ES-I3 (cell line): ENCODE results near the gene ARID5B.

Experiments
- H3K36me3 ChIP-seq: 2 replicates; pipeline ENCODE4 v1.6.1; 2013; ENCODE audit warnings: mild to moderate bottlenecking, low read length, control low read depth, moderate library complexity; ENCODE audit not compliant: insufficient read depth
- H3K4me1 ChIP-seq: 2 replicates; pipeline ENCODE4 v1.6.1; 2013; ENCODE audit warnings: mild to moderate bottlenecking, control low read depth, low read length; ENCODE audit not compliant: insufficient read depth
- H3K9ac ChIP-seq: 2 replicates; pipeline ENCODE4 v1.6.1; 2013; ENCODE audit warnings: low read depth, mild to moderate bottlenecking, low read length, moderate library complexity
- H3K9me3 ChIP-seq: 2 replicates; pipeline ENCODE4 v1.6.1; 2013; ENCODE audit warnings: mild to moderate bottlenecking, low read length, moderate library complexity; ENCODE audit not compliant: control insufficient read depth, insufficient read depth

The ARID5B gene

GRCh38 chr10:61986788-61987492, 85.4 kb downstream of the ARID5B start:
- H3K4me1 ChIP-seq = peaks cover 23% of the 10 kb centered on the region
- H3K36me3 ChIP-seq = no peaks in the 10 kb centered on the region
- no peaks in the 10 kb centered on the region for H3K9me3 ChIP-seq
- H3K9ac ChIP-seq = no peak overlapping the region

- H3K4me1 ChIP-seq = peaks cover 27% of the 10 kb centered on the region
- no peaks in the 10 kb centered on the region for H3K9me3 ChIP-seq
- H3K36me3 ChIP-seq = no peaks in the 10 kb centered on the region
- no peak overlapping the region for H3K9ac ChIP-seq
These were observed 86.0 kb downstream of the ARID5B start for GRCh38 chr10:61987537-61987936.

GRCh38 chr10:61987951-61988379, 86.5 kb downstream of the ARID5B start:
- Histone ChIP-seq H3K4me1 (peaks cover 30% of the 10 kb centered on the region), H3K36me3 (no peaks in the 10 kb centered on the region), H3K9ac (no peak overlapping the region), H3K9me3 (no peaks in the 10 kb centered on the region)

GRCh38 chr10:61989995-61990760, 88.7 kb downstream of the ARID5B start:
- Histone ChIP-seq H3K4me1 (peaks cover 30% of the 10 kb centered on the region), H3K9ac (no peak overlapping the region), H3K36me3 (no peaks in the 10 kb centered on the region), H3K9me3 (no peaks in the 10 kb centered on the region)

GRCh38 chr10:61990761-61991135, 89.2 kb downstream of the ARID5B start:
- Histone ChIP-seq H3K9me3 (no peaks in the 10 kb centered on the region), H3K4me1 (peaks cover 27% of the 10 kb centered on the region), H3K36me3 (no peaks in the 10 kb centered on the region), H3K9ac (no peak overlapping the region)

- H3K4me1 ChIP-seq = peaks cover 23% of the 10 kb centered on the region
- no peak overlapping the region for H3K9ac ChIP-seq
- no peaks in the 10 kb centered on the region for H3K9me3 ChIP-seq
- no peaks in the 10 kb centered on the region for H3K36me3 ChIP-seq
These were observed 89.7 kb downstream of the ARID5B start for GRCh38 chr10:61991166-61991565.

- no peaks in the 10 kb centered on the region for H3K36me3 ChIP-seq
- H3K4me1 ChIP-seq = peaks cover 17% of the 10 kb centered on the region
- H3K9me3 ChIP-seq = no peaks in the 10 kb centered on the region
- H3K9ac ChIP-seq = no peak overlapping the region
These were observed 90.6 kb downstream of the ARID5B start for GRCh38 chr10:61992059-61992460.

GRCh38 chr10:61992671-61993668, 91.5 kb downstream of the ARID5B start:
- peaks cover 8% of the 10 kb centered on the region; the same call in 1 of the 2 replicates for H3K4me1 ChIP-seq
- no peak overlapping the region for H3K9ac ChIP-seq
- no peaks in the 10 kb centered on the region for H3K9me3 ChIP-seq
- no peaks in the 10 kb centered on the region for H3K36me3 ChIP-seq

- Histone ChIP-seq H3K36me3 (peaks cover 3% of the 10 kb centered on the region; the same call in 1 of the 2 replicates), H3K9ac (no peak overlapping the region), H3K9me3 (no peaks in the 10 kb centered on the region), H3K4me1 (peaks cover 7% of the 10 kb centered on the region; the same call in 1 of the 2 replicates)
These were observed 92.4 kb downstream of the ARID5B start for GRCh38 chr10:61993711-61994401.

- Histone ChIP-seq H3K9ac (no peak overlapping the region), H3K9me3 (no peaks in the 10 kb centered on the region), H3K4me1 (peaks cover 7% of the 10 kb centered on the region; the same call in 1 of the 2 replicates), H3K36me3 (peaks cover 3% of the 10 kb centered on the region; the same call in 1 of the 2 replicates)
These were observed 93.1 kb downstream of the ARID5B start for GRCh38 chr10:61994405-61995219.

- Histone ChIP-seq H3K36me3 (peaks cover 3% of the 10 kb centered on the region; the same call in 1 of the 2 replicates), H3K4me1 (peaks cover 7% of the 10 kb centered on the region; the same call in 1 of the 2 replicates), H3K9me3 (no peaks in the 10 kb centered on the region), H3K9ac (no peak overlapping the region)
These were observed 93.7 kb downstream of the ARID5B start for GRCh38 chr10:61995220-61995503.

- H3K4me1 ChIP-seq = no peaks in the 10 kb centered on the region; the same call in 1 of the 2 replicates
- no peak overlapping the region for H3K9ac ChIP-seq
- no peaks in the 10 kb centered on the region for H3K9me3 ChIP-seq
- peaks cover 3% of the 10 kb centered on the region; the same call in 1 of the 2 replicates for H3K36me3 ChIP-seq
These were observed 97.4 kb downstream of the ARID5B start for GRCh38 chr10:61998937-61999336.

- Histone ChIP-seq H3K36me3 (peaks cover 3% of the 10 kb centered on the region; the same call in 1 of the 2 replicates), H3K9me3 (no peaks in the 10 kb centered on the region), H3K9ac (no peak overlapping the region), H3K4me1 (no peaks in the 10 kb centered on the region; the same call in 1 of the 2 replicates)
These were observed 98.6 kb downstream of the ARID5B start for GRCh38 chr10:62000037-62000603.
